ES-I3 (cell line): Measurements from ENCODE around the gene RIPOR1.
A peak's percentile ranks its signal among the peaks of the same experiment; 100 is the strongest.

Experiments used
- H3K36me3 ChIP-seq: 2 replicates; pipeline ENCODE4 v1.6.1; 2013; ENCODE audit warnings: mild to moderate bottlenecking, low read length, control low read depth, moderate library complexity; ENCODE audit not compliant: insufficient read depth
- H3K4me1 ChIP-seq: 2 replicates; pipeline ENCODE4 v1.6.1; 2013; ENCODE audit warnings: mild to moderate bottlenecking, control low read depth, low read length; ENCODE audit not compliant: insufficient read depth
- H3K9ac ChIP-seq: 2 replicates; pipeline ENCODE4 v1.6.1; 2013; ENCODE audit warnings: low read depth, mild to moderate bottlenecking, low read length, moderate library complexity
- H3K9me3 ChIP-seq: 2 replicates; pipeline ENCODE4 v1.6.1; 2013; ENCODE audit warnings: mild to moderate bottlenecking, low read length, moderate library complexity; ENCODE audit not compliant: control insufficient read depth, insufficient read depth

Gene RIPOR1

GRCh38 chr16:67548265-67549126 is 19.9 kb downstream of the RIPOR1 start:
- peaks cover 6% of the 10 kb centered on the region; the same call in 1 of the 2 replicates for H3K4me1 ChIP-seq
- H3K9me3 ChIP-seq: no peaks in the 10 kb centered on the region
- H3K36me3 ChIP-seq: peaks cover 2% of the 10 kb centered on the region; the same call in 1 of the 2 replicates
- H3K9ac ChIP-seq: no peak overlapping the region

- Histone ChIP-seq H3K4me1 (peaks cover 6% of the 10 kb centered on the region; the same call in 1 of the 2 replicates), H3K36me3 (peaks cover 2% of the 10 kb centered on the region; the same call in 1 of the 2 replicates), H3K9ac (no peak overlapping the region), H3K9me3 (no peaks in the 10 kb centered on the region)
Measured at GRCh38 chr16:67549240-67549639, 20.6 kb downstream of the RIPOR1 start.

- H3K4me1 ChIP-seq: peaks cover 6% of the 10 kb centered on the region; the same call in 1 of the 2 replicates
- H3K9ac ChIP-seq: no peak overlapping the region
- H3K9me3 ChIP-seq: no peaks in the 10 kb centered on the region
- H3K36me3 ChIP-seq: no peaks in the 10 kb centered on the region
Measured at GRCh38 chr16:67549936-67550335, 21.3 kb downstream of the RIPOR1 start.

GRCh38 chr16:67551091-67551490 is 22.5 kb downstream of the RIPOR1 start:
- Histone ChIP-seq H3K36me3 (no peaks in the 10 kb centered on the region), H3K9me3 (no peaks in the 10 kb centered on the region), H3K4me1 (peaks cover 6% of the 10 kb centered on the region; the same call in 1 of the 2 replicates), H3K9ac (no peak overlapping the region)

- peaks cover 6% of the 10 kb centered on the region; the same call in 1 of the 2 replicates for H3K4me1 ChIP-seq
- no peaks in the 10 kb centered on the region for H3K9me3 ChIP-seq
- no peak overlapping the region for H3K9ac ChIP-seq
- H3K36me3 ChIP-seq: no peaks in the 10 kb centered on the region
Measured at GRCh38 chr16:67551972-67552371, 23.3 kb downstream of the RIPOR1 start.

GRCh38 chr16:67552476-67552875 is 23.8 kb downstream of the RIPOR1 start:
- H3K9me3 ChIP-seq: no peaks in the 10 kb centered on the region
- H3K36me3 ChIP-seq: no peaks in the 10 kb centered on the region
- H3K4me1 ChIP-seq: peaks cover 3% of the 10 kb centered on the region; the same call in 1 of the 2 replicates
- H3K9ac ChIP-seq: no peak overlapping the region

- H3K4me1 ChIP-seq: peaks cover 3% of the 10 kb centered on the region; the same call in 1 of the 2 replicates
- no peaks in the 10 kb centered on the region for H3K9me3 ChIP-seq
- H3K36me3 ChIP-seq: no peaks in the 10 kb centered on the region
- no peak overlapping the region for H3K9ac ChIP-seq
Measured at GRCh38 chr16:67555795-67556212, 27.2 kb downstream of the RIPOR1 start.

GRCh38 chr16:67558859-67559258 is 30.2 kb downstream of the RIPOR1 start:
- Histone ChIP-seq H3K36me3 (no peaks in the 10 kb centered on the region), H3K9me3 (no peaks in the 10 kb centered on the region), H3K9ac (no peak overlapping the region), H3K4me1 (no peaks in the 10 kb centered on the region)

GRCh38 chr16:67560827-67561342 is 32.3 kb downstream of the RIPOR1 start:
- H3K9me3 ChIP-seq: no peaks in the 10 kb centered on the region
- H3K36me3 ChIP-seq: no peaks in the 10 kb centered on the region
- H3K9ac ChIP-seq: peak overlapping the region; percentile 91; the same call in 1 of the 2 replicates
- H3K4me1 ChIP-seq: 0 out of 2 replicates have a peak, but pooled peaks cover 4% of the 10 kb centered on the region

GRCh38 chr16:67561501-67561823 is 32.8 kb downstream of the RIPOR1 start:
- Histone ChIP-seq H3K9ac (peak overlapping the region; percentile 91), H3K4me1 (0 out of 2 replicates have a peak, but pooled peaks cover 4% of the 10 kb centered on the region), H3K36me3 (no peaks in the 10 kb centered on the region), H3K9me3 (no peaks in the 10 kb centered on the region)

- Histone ChIP-seq H3K9me3 (no peaks in the 10 kb centered on the region), H3K36me3 (no peaks in the 10 kb centered on the region), H3K9ac (peak overlapping the region; percentile 91), H3K4me1 (0 out of 2 replicates have a peak, but pooled peaks cover 4% of the 10 kb centered on the region)
Measured at GRCh38 chr16:67561824-67562525, 33.3 kb downstream of the RIPOR1 start.

- Histone ChIP-seq H3K4me1 (0 out of 2 replicates have a peak, but pooled peaks cover 4% of the 10 kb centered on the region), H3K9me3 (no peaks in the 10 kb centered on the region), H3K9ac (peak within 1 kb of the TSS; percentile 91), H3K36me3 (no peaks in the 10 kb centered on the region)
Measured at GRCh38 chr16:67562526-67562917, 33.9 kb downstream of the RIPOR1 start, which contains the start of gene CTCF. TSS of gene CTCF (plus strand) at chr16:67562526. CDS start at chr16:67610833, 48,307 bp downstream.

GRCh38 chr16:67562918-67563707 is 34.5 kb downstream of the RIPOR1 start:
- no peaks in the 10 kb centered on the region for H3K36me3 ChIP-seq
- H3K9me3 ChIP-seq: no peaks in the 10 kb centered on the region
- H3K9ac ChIP-seq: peak overlapping the region; percentile 77
- 0 out of 2 replicates have a peak, but pooled peaks cover 4% of the 10 kb centered on the region for H3K4me1 ChIP-seq
